Heart left ventricle (tissue), 13 donors: ENCODE results near the gene PTH2.

Source experiments
- CTCF ChIP-seq, 12 donors: fragments of 200-600 bp; sonication (generic) in 4 of 12; IDR thresholded peaks; one replicate each; pipeline versions ENCODE4 v1.5.0 to v1.8.0; 2018 to 2022; ENCODE audit warnings: antibody characterized with exemption in 12 of 12, mild to moderate bottlenecking in 5 of 12
- POLR2A ChIP-seq, 2 donors: fragments of 450-650 bp; IDR thresholded peaks; one replicate each; pipeline ENCODE4 v1.6.1; 2017; ENCODE audit warnings: antibody characterized with exemption in 2 of 2, mild to moderate bottlenecking in 2 of 2, moderate library complexity in 2 of 2
- donor health status: ischemic (EF 13 %, LVEDD 7.1; RV severe dilation, severe dysfunction).
- donor health status: DM: no; HTN: yes; CAD: no.
- donor health status: DM: no; HTN: no; CAD: no.
- donor health status: ischemic (EF 25% LVEDD 6.9; RV normal size, moderate dysfunction).
- donor health status: ischemic (EF 25% LVEDD 5.7; RV mildly dilated, moderate dysfunction).
- donor health status: ischemic (EF 35%, LVEDD 5.7; RV mildly dilated, moderate dysfunction).
- donor health status: nonischemic (EF 11% LVEDD 7.7; RV severe dilation, severe dysfunction).
- donor health status: DM: yes; HTN: yes; CAD: no.
- donor health status: PGD.
- donor health status: ischemic (EF 29% LVEDD 5.4; RV normal size, mild dysfunction).
- donor health status: nonischemic (EF 23%, LVEDD 6.1; RV moderate dilation, normal function).

GRCh38 chr19:49468199-49468598 is 45.0 kb upstream of the PTH2 start:
- TF ChIP-seq CTCF (IDR thresholded peaks at IDR 0.05) (no peak), POLR2A (IDR thresholded peaks at IDR 0.05) (no peak)
